Activated naive CD4-positive, alpha-beta T cell treated with anti-CD3 and anti-CD28 coated beads, Interleukin-2, amount 50 U/mL, for 16 hours (primary cell): Measurements from ENCODE around the gene INHBB.
"Not testable (repeated sequence)": the region's sequence is repeated elsewhere in the genome, so short reads cannot be mapped to it uniquely, and the experiment has no call there.

Experiments used
- DNase-seq: peaks from one replicate; pipeline ENCODE4 v3.0.0-alpha.2; 2020

INHBB gene

DNA sequence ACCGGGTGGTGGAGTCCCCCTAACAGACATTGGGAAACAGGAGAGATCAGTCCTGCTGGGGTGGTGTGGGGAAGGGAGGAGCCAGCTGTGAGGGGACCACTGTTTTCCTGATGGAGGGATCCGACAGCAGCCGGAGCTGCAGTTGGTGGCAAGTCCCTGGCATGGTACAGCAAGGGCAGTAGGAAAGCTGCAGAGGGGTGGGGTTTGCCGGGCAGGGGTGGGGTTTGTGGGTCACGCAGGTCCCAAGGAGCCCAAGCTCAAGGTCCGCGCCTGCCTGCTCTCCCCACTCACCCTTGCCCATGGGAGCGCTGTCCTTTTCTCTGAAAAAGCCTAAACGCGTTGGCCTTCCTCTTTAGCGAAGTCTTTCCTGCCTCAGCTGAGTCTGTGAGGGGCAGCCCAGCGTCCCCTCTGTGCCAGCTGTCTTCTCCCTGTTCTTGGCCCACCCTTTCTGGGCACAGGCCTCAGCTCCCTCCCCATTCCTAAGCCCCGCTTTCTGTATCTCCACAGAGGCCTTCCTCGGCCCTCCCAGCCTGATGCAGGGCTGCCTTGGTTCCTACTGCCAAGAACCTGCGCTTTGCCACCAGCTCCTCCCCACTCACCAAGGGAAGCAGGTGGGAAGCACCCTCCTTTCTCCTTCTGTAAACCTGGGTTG lies 29.3 kb upstream of the INHBB start:
- no peak for DNase-seq

DNA sequence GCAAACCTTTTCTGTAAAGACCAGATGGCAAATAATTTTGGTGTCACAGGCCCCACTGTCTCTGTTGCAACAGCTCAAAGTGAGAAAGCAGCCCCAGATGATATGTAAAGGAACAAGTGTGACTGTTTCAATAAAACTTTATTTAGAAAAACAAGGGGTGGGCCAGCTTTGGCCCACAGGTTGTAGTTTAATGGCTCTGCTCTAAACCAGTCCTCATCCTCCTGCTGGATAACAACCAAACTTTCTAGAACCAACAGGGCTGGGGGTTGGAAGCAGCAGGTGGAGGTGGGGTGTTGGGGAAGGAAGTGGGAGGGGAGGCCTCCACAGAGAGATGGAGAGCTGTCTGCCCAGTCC lies 28.8 kb upstream of the INHBB start:
- DNase-seq = no peak

DNA sequence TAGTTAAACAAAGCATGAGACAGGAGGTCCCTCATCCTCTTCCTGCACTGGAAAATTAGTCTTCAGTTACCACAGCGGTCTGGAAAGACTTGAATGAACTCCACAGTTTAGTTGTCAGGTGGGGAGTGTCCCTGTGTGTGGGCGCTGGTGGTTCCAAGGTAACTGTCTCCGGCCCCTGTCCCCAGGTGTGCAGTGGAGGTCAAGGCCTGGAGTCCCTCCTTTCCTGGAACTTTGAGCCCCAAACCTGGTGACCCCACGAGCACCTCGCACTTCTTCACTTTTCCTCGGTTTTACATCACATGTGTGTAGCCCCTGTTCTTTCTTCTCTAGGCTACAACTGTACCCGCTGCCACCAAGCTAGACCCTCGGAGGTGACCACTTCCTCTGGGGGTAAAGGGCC lies 28.0 kb upstream of the INHBB start:
- DNase-seq = no peak

DNA sequence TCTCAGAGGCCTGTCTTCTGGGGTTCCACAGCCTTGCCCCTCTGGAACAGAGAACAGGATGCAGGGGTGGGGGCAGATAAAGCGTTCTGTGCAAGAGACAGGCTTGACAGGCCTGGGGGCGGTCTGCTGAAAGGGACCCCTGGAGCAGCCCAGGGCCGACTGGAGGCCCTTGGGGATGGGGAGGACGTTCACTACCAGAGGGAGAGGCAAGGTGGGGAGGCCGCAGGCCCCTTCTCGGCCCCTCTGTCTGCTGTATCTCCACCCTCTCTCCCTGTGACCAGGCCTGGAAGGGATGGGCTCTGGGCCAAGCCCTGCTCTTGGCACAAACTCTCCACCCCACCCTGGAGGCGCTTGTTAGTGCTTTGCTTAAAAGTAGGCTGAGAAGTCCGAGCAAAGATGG lies 27.3 kb upstream of the INHBB start:
- DNase-seq = no peak

GRCh38 chr2:120319123-120319522 lies 26.8 kb upstream of the INHBB start:
- no peak for DNase-seq

DNA sequence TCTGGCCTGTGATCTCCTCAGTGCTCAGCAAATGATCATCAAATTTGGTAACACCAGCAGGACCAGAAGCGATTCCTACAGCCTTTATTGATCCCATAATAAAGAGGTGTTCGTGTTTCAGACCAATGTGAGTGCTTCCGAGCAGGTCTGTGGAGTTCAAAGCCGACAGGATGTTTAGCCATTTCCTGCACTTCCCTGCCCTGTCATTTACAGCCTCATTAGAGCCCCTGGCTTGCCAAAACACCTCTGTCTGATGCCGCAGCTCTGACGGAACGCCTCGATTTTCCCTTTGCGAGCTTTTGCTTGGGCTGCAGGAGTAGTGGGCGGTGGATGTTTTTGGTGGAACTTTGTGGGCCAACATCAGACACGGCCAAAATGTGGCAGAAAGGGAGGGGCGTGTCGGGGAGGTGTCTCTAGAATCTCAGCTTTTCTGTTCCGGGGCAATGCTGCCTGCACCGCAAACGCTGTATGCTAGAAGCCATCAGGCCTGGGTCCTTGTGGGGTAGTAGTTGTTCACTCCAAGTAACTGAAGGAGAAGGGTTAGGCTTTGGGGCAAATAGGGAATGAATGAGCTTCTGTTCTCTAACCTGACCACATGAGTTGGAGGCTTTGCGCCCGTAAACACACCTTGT lies 26.1 kb upstream of the INHBB start:
- no peak for DNase-seq

GRCh38 chr2:120320318-120320851 lies 25.6 kb upstream of the INHBB start:
- DNase-seq = no peak

DNA sequence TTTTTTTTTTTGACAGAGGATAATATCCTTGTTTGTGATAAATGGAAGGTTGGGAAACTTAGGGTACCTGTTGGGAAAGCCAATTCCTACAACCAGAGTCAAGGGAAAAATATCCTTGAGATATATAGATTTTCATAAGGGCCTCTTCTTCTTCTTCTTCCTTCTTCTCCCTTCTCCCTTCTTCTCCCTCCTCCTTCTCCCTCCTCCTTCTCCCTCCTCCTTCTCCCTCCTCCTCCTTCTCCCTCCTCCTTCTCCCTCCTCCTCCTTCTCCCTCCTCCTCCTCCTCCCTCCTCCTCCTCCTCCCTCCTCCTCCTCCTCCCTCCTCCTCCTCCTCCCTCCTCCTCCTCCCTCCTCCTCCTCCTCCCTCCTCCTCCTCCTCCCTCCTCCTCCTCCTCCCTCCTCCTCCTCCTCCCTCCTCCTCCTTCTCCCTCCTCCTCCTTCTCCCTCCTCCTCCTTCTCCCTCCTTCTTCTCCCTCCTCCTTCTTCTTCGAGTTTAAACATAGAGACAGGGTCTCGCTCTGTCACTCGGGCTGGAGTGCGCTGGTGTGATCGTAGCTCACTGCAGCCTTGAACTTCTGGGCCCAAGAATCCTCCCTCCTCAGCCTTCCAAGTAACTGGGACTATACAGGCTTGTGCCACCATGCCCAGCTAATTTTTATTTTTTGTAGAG lies 24.9 kb upstream of the INHBB start:
- DNase-seq = not testable (repeated sequence)

DNA sequence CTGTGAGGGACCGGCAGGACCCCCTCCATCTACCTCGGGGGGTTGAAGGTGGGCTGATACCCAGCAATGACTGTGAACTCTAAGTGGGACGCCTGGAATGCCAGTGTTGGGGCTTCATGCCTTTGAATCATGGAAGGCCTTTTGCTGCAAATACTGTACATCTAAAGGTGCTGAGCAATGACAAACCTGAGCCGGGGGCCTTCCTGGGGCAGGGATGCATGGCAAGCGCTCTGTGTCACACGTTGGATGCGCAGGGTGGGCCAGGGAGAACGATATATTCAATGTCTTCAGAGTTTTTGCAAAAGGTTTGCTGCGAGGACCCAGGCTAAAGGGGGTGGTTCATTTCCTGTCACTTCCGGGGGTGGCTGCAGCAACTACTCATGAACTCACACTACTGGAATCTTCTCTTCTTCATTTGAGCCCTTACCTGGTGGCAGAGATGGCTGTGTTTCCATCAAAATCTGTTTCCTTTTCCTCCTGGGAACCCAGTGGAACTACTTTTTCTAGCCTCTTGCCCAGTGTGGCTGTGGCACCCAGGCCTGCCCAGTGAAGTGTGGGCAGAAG lies 24.1 kb upstream of the INHBB start:
- DNase-seq = no peak

DNA sequence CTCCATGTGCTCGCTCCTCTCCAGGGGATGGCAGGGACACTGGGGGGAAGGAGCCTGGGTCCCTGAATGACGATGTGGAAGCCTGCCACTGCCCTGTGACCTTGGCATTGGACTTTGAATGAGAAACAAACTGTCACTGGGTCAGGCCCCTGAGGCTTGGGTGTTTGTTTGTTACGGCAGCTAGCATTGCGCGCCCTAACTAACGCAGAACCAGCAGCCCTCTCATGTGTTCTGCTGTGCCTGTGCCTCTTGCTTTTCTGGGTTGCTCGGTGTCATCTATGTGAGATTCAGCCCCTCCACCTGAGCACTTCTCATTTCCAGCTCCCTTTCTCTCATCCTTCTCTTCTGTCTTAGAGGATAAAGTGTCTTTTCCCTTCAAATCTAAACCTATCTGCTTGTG lies 23.6 kb upstream of the INHBB start:
- no peak for DNase-seq

GRCh38 chr2:120323214-120323613 lies 22.7 kb upstream of the INHBB start:
- DNase-seq = no peak

DNA sequence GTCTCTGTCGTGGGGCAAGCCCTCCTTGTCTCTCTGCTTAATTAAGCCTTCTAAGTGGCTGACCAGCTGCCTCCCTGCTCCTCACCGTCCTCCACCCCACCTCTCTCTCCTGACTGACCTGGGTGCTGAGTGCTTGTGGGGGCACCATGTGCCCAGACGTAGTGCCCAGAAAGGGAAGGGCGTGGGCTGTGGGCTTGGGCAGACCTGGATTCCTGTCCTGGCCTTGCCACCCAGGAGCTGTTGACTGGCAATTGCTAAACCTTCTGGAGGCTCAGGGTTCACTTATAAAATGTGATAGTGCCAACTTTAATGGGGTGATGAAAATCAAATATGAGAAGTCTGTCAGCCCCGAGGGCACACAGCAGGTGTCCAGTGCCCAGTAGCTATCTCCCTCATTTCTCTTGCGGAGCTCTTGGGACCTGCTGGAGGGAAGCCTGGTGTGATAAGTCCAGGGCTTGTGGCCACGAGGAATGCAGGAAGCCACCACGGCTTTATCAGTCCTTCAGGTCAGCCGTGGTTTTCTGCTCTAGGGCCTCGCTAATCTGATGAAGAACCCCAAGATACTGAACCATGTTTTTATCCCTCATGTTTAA lies 22.0 kb upstream of the INHBB start:
- DNase-seq = no peak

DNA sequence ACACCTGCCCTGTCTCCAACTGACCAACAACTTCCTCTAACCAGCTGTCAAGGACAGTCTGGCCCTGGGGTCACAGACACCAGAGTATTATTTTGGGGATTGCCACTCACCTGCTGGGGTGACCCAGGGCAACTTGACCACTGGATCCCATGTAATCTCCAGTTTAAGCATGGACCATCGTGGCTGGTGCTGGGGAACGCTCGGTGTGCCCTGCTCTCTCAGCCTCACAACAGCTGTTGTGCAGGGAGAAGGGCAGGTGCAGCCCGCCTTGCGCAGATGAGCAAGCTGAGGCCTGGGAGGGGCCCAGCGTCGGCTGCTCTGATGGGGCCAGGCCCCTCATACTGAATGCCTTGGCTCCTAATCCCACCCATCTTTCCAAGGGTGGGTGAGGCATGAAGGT lies 21.0 kb upstream of the INHBB start:
- no peak for DNase-seq

DNA sequence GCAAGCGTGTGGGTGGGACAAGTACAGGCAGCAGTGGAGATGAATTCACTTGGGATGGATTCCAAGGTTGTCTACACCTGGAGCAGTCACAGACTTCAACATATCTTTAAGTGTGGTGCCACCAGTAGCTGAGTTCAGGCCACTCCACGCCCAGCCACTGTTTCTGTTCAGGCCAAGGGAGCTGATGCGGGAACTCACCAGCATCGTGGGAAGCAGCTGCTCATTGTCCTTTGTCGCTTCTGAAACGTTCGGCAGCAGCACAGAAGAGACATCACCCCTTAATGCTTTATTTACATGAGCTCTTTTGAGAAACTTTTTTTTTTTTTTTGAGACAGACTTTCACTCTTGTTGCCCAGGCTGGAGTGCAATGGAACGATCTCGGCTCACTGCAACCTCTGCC lies 19.9 kb upstream of the INHBB start:
- DNase-seq = no peak

GRCh38 chr2:120330946-120331822 lies 14.8 kb upstream of the INHBB start:
- DNase-seq = no peak

GRCh38 chr2:120331903-120332302 lies 14.0 kb upstream of the INHBB start:
- DNase-seq = no peak

DNA sequence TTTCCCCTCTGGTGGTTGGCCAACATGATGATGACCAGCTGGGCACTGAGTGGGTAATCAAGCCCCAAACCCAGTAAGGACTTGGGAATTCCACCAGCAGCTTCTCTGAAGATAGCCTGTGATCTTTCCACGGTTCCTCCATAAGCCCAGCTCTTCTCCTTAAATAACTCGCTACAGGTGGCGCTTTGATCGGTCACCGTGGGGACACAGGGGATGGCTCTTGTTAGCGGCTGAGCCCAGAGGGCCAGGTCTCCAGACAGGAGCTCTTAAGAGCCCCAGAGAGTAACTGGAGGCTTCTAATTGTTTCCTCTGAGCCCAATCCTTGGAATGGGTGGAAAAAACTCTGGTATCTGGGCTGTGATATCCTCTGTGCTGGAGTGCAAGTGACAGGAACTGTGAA lies 13.6 kb upstream of the INHBB start:
- no peak for DNase-seq

- no peak for DNase-seq
Measured at GRCh38 chr2:120334068-120334467, 11.9 kb upstream of the INHBB start.

GRCh38 chr2:120336749-120337148 lies 9.2 kb upstream of the INHBB start:
- DNase-seq = no peak

DNA sequence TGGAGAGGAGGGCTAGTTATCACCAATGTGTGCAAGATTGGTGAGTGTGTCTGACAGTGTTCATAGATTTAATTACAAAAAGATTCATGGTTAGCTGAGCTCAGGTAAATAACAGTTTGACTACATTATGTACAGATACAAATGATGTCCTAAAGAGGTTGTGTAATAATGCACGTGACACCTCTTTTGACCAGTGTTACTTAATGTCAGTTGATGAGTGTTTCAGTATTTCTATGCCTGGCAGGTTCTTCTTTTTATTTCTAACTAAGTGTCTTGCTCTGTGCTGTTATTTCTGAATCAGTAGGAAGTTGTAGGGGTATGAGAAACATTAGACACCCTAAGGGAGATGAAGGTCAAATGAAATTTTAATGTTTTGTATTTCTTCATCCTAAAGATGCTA lies 7.9 kb upstream of the INHBB start:
- DNase-seq = no peak

DNA sequence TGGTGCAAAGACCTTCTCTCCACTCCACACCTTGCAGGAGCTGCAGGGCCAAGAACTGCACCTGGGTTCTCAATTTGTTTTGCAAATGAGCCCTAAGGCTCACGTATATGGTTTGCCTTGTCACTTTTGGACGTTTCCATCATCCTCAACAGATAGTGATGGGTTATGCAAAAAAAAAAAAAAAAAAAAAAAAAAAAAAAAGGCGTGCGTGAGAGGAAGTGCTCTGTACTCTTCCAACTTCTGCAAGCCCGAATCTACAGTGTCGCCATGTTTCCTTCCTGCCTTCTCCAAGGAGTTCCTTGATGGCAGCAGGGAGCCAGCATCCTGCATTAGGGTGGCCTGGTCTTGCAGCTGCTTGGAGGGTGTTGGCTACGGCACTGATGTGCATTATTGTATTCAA lies 4.0 kb upstream of the INHBB start:
- no peak for DNase-seq

GRCh38 chr2:120342446-120342845 lies 3.5 kb upstream of the INHBB start:
- no peak for DNase-seq

DNA sequence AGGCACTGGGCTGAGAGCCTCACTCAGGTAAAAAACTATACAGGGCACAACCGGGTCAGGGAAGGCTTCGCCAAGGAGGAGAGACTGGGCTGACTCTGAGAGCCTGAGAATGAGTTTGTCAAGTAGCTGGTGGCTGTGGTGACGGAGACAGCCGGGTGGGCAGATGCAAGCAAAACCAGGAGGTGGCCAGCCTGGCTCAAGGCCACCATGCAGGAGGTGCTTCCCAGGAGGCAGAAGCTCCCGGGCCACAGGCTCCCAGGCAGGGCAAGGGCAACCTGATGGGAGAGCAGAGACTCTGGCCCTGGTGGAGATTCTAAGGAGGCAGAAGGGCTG lies 2.9 kb upstream of the INHBB start:
- no peak for DNase-seq
